Hepatocyte (in vitro differentiated cells): ENCODE data around the gene AGBL4. TPM values are rescaled to one million over a fixed set of nuclear protein-coding genes. Genes with fewer than 3 reads are reported as not detected.

Experiments used
- DNase-seq: peaks from one replicate; pipeline ENCODE4 v3.0.0-alpha.2; 2016; ENCODE audit warnings: low spot score
- H2AFZ ChIP-seq: fragments of 200-600 bp; sonication (generic); 2 replicates; pipeline ENCODE4 v1.6.0; 2016; ENCODE audit warnings: antibody characterized with exemption, mild to moderate bottlenecking
- H3K27ac ChIP-seq: fragments of 200-600 bp; sonication (generic); 2 replicates; pipeline ENCODE4 v1.5.1; 2016; ENCODE audit warnings: mild to moderate bottlenecking
- H3K27me3 ChIP-seq: fragments of 200-600 bp; sonication (generic); 2 replicates; pipeline ENCODE4 v1.6.1; 2016
- H3K36me3 ChIP-seq: fragments of 200-600 bp; sonication (generic); replicated peaks from 2 replicates; pipeline ENCODE4 v1.5.1; 2016; ENCODE audit warnings: low read depth; ENCODE audit not compliant: insufficient read depth
- H3K4me1 ChIP-seq: fragments of 200-600 bp; sonication (generic); 2 replicates; pipeline ENCODE4 v1.5.1; 2016; ENCODE audit warnings: mild to moderate bottlenecking, moderate library complexity; ENCODE audit not compliant: insufficient read depth
- H3K4me2 ChIP-seq: fragments of 200-600 bp; sonication (generic); 2 replicates; pipeline ENCODE4 v1.6.0; 2016
- H3K4me3 ChIP-seq: fragments of 200-600 bp; sonication (generic); 2 replicates; pipeline ENCODE4 v1.5.1; 2016; ENCODE audit warnings: mild to moderate bottlenecking
- H3K79me2 ChIP-seq: fragments of 200-600 bp; sonication (generic); 2 replicates; pipeline ENCODE4 v1.6.0; 2017; ENCODE audit warnings: mild to moderate bottlenecking
- H3K9me2 ChIP-seq: fragments of 200-600 bp; sonication (generic); replicated peaks from 2 replicates; pipeline ENCODE4 v1.6.0; 2017; ENCODE audit warnings: mild to moderate bottlenecking; ENCODE audit not compliant: insufficient read depth
- H3K9me3 ChIP-seq: fragments of 200-600 bp; sonication (generic); 2 replicates; pipeline ENCODE4 v1.5.1; 2016; ENCODE audit warnings: low read depth, mild to moderate bottlenecking
- H4K20me1 ChIP-seq: fragments of 200-600 bp; sonication (generic); 2 replicates; pipeline ENCODE4 v1.6.0; 2016; ENCODE audit warnings: mild to moderate bottlenecking; ENCODE audit not compliant: insufficient read depth, poor library complexity, severe bottlenecking
- CTCF ChIP-seq: fragments of 200-600 bp; sonication (generic); IDR thresholded peaks from 2 replicates; pipeline ENCODE4 v1.5.1; 2016; ENCODE audit warnings: antibody characterized with exemption, mild to moderate bottlenecking; ENCODE audit not compliant: poor library complexity
- EZH2 ChIP-seq: fragments of 200-600 bp; sonication (generic); IDR thresholded peaks from 2 replicates; pipeline ENCODE4 v1.6.1; 2016; ENCODE audit warnings: antibody characterized with exemption, mild to moderate bottlenecking, borderline replicate concordance
- EZH2phosphoT487 ChIP-seq: fragments of 200-600 bp; sonication (generic); IDR thresholded peaks from one replicate; pipeline ENCODE4 v1.6.1; 2018; ENCODE audit warnings: antibody characterized with exemption, mild to moderate bottlenecking, low read depth, moderate library complexity; ENCODE audit not compliant: unreplicated experiment, severe bottlenecking
- WGBS: methylation state at CpG from one replicate; pipeline ENCODE4 v1.1.6; 2016; ENCODE audit warnings: low lambda C conversion rate; ENCODE audit errors: missing lambda C conversion rate; 5-methylcytosine and 5-hydroxymethylcytosine counted together
- polyA plus RNA-seq: library from polyadenylated mRNA; unstranded; fragments of >200 nt; fragmentation: Nextera tagmentation; extraction: Ambion mirVana; gene quantifications from 2 replicates; pipeline ENCODE4 v1.2.1, GENCODE V29; 2016
- total RNA-seq: library from RNA; depleted of rRNA; stranded (reverse); fragments of >200 nt; gene quantifications from 2 replicates; pipeline ENCODE4 v1.2.3, GENCODE V29; 2014

The AGBL4 gene
- total and polyA plus RNA-seq, 2 experiments from 2014 or later, result 0.50 to 0.73 TPM

- Histone ChIP-seq H3K4me2 (no peak overlapping the region), H3K4me1 (no peaks in the 10 kb centered on the region), H3K27me3 (no peaks in the 10 kb centered on the region), H3K36me3 (no peaks in the 10 kb centered on the region), H3K79me2 (no peaks in the 10 kb centered on the region), H4K20me1 (no peaks in the 10 kb centered on the region), H3K9me3 (no peaks in the 10 kb centered on the region), H3K9me2 (no peaks in the 10 kb centered on the region), H2AFZ (no peak overlapping the region), H3K27ac (no peak overlapping the region), H3K4me3 (no peak overlapping the region)
- DNase-seq, result no peak
- WGBS, result 71% methylated on average over 6 of the region's 6 CpGs
- TF ChIP-seq EZH2phosphoT487 (no peak), EZH2 (no peak), CTCF (no peak)
These were observed 863.1 kb downstream of the AGBL4 start for GRCh38 chr1:49160677-49161076.

- Histone ChIP-seq H3K4me1 (no peaks in the 10 kb centered on the region), H3K4me3 (no peak overlapping the region), H3K9me2 (no peaks in the 10 kb centered on the region), H3K27ac (no peak overlapping the region), H3K9me3 (no peaks in the 10 kb centered on the region), H3K79me2 (no peaks in the 10 kb centered on the region), H3K36me3 (no peaks in the 10 kb centered on the region), H3K4me2 (no peak overlapping the region), H3K27me3 (no peaks in the 10 kb centered on the region), H2AFZ (no peak overlapping the region), H4K20me1 (no peaks in the 10 kb centered on the region)
- no peak for DNase-seq
- WGBS, result 59% methylated on average over 1 of the region's 1 CpG
- TF ChIP-seq CTCF (no peak), EZH2 (no peak), EZH2phosphoT487 (no peak)
These were observed 887.0 kb downstream of the AGBL4 start for GRCh38 chr1:49136738-49137251.

GRCh38 chr1:49125746-49126145, 898.0 kb downstream of the AGBL4 start:
- no peak for DNase-seq
- TF ChIP-seq CTCF, result no peak
- no peak for TF ChIP-seq EZH2
- TF ChIP-seq EZH2phosphoT487, result no peak
- no peak overlapping the region for H3K4me2 ChIP-seq
- H3K36me3 ChIP-seq, result no peaks in the 10 kb centered on the region
- H3K4me1 ChIP-seq, result no peaks in the 10 kb centered on the region
- peaks cover 3% of the 10 kb centered on the region for H3K9me3 ChIP-seq
- no peaks in the 10 kb centered on the region for H3K9me2 ChIP-seq
- H4K20me1 ChIP-seq, result no peaks in the 10 kb centered on the region
- H3K79me2 ChIP-seq, result no peaks in the 10 kb centered on the region
- no peaks in the 10 kb centered on the region for H3K27me3 ChIP-seq
- WGBS, result 47% methylated on average over 1 of the region's 1 CpG
- no peak overlapping the region for H3K4me3 ChIP-seq
- no peak overlapping the region for H2AFZ ChIP-seq
- no peak overlapping the region for H3K27ac ChIP-seq

- 85% methylated on average over 1 of the region's 1 CpG for WGBS
These were observed 911.8 kb downstream of the AGBL4 start for GRCh38 chr1:49111931-49112330.

More at GRCh38 chr1:49111931-49112330, 911.8 kb downstream of the AGBL4 start:
- H3K9me3 ChIP-seq, result no peaks in the 10 kb centered on the region
- no peak overlapping the region for H3K4me2 ChIP-seq
- H3K79me2 ChIP-seq, result no peaks in the 10 kb centered on the region
- no peaks in the 10 kb centered on the region for H3K9me2 ChIP-seq
- no peaks in the 10 kb centered on the region for H4K20me1 ChIP-seq
- no peak overlapping the region for H2AFZ ChIP-seq
- TF ChIP-seq EZH2phosphoT487, result no peak
- no peak for TF ChIP-seq EZH2
- no peak for TF ChIP-seq CTCF
- H3K4me3 ChIP-seq, result no peak overlapping the region
- H3K36me3 ChIP-seq, result no peaks in the 10 kb centered on the region
- H3K27ac ChIP-seq, result no peak overlapping the region
- no peaks in the 10 kb centered on the region for H3K4me1 ChIP-seq
- no peaks in the 10 kb centered on the region for H3K27me3 ChIP-seq
- DNase-seq, result no peak
